GM21717 (cell line): ENCODE data around the gene CLDN14.

Experiments
- ATAC-seq: cut with Tn5 transposase; IDR thresholded peaks from one replicate; pipeline ENCODE4 v1.9.1; 2021; ENCODE audit warnings: mild to moderate bottlenecking, moderate library complexity; ENCODE audit not compliant: unreplicated experiment

Gene CLDN14, protein sequence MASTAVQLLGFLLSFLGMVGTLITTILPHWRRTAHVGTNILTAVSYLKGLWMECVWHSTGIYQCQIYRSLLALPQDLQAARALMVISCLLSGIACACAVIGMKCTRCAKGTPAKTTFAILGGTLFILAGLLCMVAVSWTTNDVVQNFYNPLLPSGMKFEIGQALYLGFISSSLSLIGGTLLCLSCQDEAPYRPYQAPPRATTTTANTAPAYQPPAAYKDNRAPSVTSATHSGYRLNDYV

DNA sequence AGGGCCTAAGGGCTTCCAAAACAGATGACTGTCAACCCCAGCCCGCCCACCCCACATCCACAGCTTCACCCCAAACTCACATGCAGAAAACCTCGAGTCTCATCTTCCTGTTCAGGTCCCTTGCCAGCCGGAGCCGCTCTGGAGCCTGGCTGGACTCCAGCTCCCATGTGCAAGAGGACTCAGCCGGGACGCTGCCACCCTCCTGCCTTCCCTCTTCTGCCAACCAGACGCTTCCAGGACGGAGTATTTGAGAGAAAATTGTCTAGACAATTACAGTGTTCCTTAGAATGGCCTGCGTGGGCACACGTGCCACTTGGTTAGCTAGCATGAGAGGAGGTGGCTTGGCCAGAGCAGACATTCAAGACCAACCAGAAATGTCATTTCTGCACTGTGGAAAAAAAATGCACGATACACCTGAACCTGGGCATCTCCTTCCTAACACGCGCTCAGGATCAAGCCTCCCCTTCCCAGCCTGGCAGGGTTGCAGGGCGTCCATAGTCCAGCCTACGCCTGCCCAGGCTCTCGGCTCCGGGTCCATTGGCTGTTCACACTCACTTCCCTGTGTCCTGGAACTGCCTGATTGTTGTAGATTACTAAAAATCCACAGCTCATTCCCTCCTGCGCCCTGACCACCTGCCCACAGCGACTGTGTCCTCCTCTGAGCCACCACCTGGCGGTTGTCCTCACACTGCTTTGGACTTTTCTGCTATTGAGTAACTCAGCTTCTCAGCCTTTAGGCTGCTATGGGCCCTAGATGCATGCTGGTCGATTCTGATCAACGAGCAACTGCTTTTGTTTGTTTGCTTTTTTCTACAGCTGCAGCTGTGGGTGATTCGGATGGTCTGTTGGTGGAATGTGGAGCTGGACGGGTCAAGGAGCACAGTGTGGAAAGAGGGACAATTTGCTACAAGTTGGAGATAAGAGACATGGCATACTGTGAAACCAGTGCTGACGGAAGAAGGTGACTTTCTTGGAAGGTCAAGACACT lies at the start of gene CLDN14:
CLDN14 (minus strand) TSS at position 708 of the 988 bp plus-strand sequence. CDS start 18,427 bp downstream, outside the sequence.
- ATAC-seq: no peak

- ATAC-seq: no peak
Measured at GRCh38 chr21:36528716-36529115, 48.8 kb upstream of the CLDN14 start.

GRCh38 chr21:36527317-36527716 lies 47.4 kb upstream of the CLDN14 start:
- no peak for ATAC-seq

DNA sequence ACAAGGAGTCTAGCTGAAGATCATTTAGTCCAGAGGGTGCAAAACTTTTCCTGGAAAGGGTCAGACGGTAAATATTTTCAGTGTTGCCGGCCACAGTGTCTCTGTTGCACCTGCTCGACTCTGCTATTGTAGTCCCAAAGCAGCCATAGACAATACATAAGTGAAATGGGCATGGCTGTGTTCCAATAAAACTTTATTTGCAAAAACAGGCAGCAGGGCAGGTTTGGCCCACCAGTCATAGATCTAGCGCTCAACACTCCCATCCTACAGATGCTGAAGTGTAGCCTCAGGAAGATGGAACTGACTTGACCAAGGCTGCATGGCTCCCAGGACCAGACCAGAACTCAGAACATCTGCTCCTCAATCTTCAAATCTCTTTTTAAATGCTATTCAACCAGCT lies 46.2 kb upstream of the CLDN14 start:
- ATAC-seq: no peak

DNA sequence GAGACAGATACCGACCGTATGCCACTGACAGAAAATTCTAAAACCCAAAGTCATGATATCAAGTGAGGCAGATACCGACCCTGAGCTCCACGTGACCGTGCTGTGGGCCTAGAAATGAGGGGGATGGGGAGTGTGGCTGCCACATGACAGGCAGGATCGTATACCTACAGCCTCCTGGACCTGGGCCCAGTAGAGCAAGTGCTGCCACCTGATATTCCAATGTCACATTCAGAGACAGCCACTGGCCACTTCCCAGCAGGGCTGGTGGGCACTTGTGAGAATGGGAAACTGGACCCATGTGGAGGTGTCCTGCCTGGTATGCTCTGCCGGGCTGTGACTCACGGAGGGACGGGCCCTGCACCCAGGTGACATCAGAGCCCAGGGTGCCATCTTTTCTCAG lies 44.6 kb upstream of the CLDN14 start:
- ATAC-seq: no peak

DNA sequence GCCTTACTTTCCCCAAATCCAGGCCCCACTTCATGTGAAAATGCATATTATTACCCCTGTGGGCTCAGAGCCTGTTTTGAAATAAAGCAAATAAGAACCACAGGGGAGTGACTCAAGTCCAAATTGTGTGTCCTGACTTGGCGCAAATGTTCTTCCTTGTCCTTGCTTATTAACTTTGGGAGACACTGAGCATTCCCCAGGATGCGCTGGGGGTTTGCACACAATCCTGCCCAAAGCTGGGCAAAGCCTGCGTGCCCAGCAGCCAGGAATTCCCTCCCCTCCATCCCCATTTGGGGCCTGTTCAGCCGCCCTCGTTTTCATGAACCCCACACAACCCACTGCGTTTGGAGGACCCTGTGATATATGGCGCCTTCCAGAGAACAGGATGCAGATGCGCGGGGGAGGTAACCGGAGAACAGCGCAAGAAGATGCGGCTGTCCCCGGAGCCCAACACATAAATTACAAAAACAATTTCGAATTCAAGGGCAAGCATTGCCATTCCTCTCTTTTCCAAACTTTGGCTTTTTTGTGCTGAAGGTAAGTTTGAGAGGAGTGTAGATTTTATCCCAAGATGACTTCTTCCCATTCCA lies 42.4 kb upstream of the CLDN14 start:
- no peak for ATAC-seq

- no peak for ATAC-seq
Measured at GRCh38 chr21:36518883-36519492, 39.1 kb upstream of the CLDN14 start.

- no peak for ATAC-seq
Measured at GRCh38 chr21:36517366-36518075, 37.6 kb upstream of the CLDN14 start.

DNA sequence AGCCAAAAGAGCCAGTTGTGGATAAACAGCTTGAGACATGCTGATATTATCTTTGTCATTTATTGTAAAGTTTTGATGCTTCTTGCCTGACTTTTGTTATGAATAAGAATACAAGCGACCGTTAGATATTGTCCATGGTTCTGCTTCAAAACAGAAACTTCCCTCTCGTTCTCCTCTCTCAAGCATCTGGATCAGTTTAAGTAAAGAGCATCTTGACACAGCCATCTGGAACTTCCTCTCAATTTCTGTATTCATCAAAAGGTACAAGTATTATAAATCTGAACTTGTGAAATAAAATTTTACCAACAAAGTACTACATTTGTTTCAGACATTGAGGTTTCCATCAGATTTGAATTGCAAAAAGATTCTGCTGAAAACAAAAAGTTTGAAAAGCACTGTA lies 36.4 kb upstream of the CLDN14 start:
- no peak for ATAC-seq

GRCh38 chr21:36513430-36513829 lies 33.5 kb upstream of the CLDN14 start:
- no peak for ATAC-seq

DNA sequence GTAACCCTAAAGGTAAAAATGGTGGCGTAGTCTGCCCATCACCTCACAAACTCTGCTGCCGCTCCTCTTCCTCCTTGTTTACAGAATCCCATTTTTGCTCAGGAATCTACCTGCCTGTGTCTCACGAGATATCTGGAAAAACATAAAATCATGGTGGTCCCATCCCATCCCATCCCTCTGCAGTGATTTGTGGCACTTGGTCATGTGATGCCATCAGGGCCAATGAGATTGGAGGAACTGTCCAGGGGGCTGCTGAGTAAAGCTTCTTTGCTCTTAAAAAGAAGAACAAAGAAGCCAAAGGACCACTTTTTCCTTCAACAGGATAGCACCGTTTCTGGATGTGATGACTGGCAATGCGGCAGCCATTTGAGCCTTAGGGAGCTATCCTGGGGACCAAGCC lies 33.0 kb upstream of the CLDN14 start:
- no peak for ATAC-seq

GRCh38 chr21:36511484-36512220 lies 31.7 kb upstream of the CLDN14 start:
- no peak for ATAC-seq

DNA sequence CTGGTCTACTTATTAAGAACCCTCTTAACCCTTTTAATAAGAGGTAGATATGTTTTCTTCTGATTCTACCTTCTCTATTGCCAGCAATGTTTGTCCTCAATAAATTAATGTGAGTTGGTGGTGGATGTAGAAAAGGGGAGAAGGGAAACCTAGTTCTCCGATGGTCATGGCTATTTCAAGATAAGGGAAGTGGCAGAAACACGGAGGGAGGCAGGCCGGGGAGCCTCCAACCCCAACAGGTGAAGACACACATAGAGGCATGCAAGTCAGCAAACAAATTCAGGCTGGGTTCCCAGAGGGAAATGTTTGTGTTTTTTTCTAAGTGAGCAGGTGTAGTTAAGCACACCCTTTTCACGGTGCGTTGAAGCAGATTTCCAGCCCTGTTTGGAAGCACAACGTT lies 31.0 kb upstream of the CLDN14 start:
- no peak for ATAC-seq

- no peak for ATAC-seq
Measured at GRCh38 chr21:36509973-36510664, 30.2 kb upstream of the CLDN14 start.

- no peak for ATAC-seq
Measured at GRCh38 chr21:36508948-36509347, 29.0 kb upstream of the CLDN14 start.

DNA sequence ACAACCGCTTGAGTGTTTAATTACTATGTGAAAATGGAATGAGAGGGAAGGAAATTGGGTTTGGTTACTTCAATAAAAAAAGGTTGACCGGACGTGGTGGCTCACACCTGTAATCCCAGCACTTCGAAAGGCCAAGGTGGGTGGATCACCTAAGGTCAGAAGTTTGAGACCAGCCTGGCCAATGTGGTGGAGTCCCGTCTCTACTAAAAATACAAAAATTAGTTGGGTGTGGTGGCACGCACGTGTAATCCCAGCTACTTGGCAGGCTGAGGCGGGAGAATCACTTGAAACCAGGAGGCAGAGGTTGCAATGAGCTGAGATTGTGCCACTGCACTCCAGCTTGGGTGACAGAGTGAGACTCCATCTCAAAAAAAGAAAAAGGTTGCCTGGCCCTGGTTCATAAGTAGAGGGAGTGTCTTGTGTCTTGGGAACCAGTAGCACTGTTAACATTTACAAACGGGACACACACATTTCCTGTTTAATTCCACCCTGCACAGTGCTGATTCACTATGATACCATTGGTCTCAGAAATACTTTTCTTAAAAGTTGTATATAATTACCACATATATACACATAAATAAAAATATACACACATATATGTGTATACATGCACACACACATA lies 27.6 kb upstream of the CLDN14 start:
- ATAC-seq: no peak

DNA sequence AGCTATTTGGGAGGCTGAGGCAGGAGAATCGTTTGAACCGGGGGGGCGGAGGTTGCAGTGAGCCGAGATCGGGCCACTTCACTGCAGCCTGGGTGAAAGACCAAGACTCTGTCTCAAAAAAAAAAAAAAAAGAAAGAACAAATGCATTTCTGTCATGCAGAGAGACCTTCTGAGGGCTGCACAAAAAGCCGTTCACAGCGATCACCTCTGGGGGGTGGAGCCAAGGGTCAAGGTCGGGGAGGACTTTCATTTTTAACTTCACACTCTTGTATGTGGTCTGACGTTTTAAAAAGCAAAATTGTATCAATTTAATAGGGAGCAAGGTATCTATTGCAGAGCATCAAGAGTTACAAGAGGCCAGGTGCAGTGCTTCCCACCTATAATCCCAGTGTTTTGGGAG lies 26.6 kb upstream of the CLDN14 start:
- no peak for ATAC-seq

DNA sequence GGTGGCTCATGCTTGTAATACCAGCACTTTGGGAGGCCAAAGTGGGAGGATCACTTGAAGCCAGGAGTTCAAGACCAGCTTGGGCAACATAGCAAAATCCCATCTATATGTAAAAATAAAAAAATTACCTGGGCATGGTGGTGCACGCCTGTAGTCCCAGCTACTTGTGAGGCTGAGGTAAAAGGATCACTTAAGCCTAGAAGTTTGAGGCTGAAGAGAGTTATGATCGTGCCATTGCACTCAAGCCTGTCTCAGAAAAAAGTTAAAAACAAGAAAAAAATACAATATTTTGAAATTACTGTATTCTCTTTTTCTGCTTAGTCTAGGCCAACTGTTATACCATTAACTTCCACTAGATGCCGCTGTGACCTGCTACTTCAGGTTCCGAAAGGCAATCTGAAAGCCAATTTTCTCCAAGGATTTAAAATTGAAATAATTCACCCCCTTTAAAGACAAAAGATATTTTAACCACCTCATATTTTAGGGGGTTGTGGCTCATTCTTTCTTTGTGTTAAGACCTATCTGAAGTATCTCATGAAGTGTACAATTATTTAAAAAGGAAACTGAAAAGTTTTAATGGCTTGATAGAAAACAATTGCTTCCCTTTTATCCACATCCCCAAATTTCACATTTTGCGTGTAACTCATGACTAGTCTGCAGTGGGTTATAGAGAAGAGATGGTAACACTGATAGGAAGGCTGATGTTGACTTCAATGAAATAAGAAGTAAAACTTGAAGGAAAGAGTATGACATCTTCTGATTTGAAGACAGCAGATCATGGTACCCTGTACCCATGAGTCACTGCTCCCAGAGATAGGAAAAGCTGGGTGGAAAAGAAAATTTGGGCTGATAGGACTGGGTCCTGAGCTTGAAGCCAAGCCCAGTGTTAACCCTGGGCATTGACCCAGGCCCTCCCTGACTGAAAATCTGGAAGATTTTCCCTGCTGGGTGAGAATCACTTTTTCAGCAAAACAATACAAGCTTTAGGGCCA lies 24.4 kb upstream of the CLDN14 start:
- no peak for ATAC-seq
